Neural cell (in vitro differentiated cells): Measurements from ENCODE around the gene CIBAR2.

ENCODE experiments used
- EP300 ChIP-seq: fragments of 450-650 bp; conservative IDR thresholded peaks from 2 replicates; pipeline ENCODE4 v1.6.1; 2014; ENCODE audit warnings: antibody characterized with exemption, mild to moderate bottlenecking, moderate library complexity; ENCODE audit not compliant: poor library complexity, severe bottlenecking
- EZH2 ChIP-seq: fragments of 200-600, 300-800 bp; shearing (Covaris generic), sonication (generic); IDR thresholded peaks from 2 replicates; pipeline ENCODE4 v1.6.1; 2014; ENCODE audit warnings: antibody characterized with exemption, low read length, borderline replicate concordance, mild to moderate bottlenecking; ENCODE audit not compliant: insufficient read depth, poor library complexity, severe bottlenecking
- POLR2AphosphoS5 ChIP-seq: IDR thresholded peaks from 2 replicates; pipeline ENCODE4 v1.6.1; 2012
- RAD21 ChIP-seq: fragments of 450-650 bp; conservative IDR thresholded peaks from 2 replicates; pipeline ENCODE4 v1.6.1; 2014; ENCODE audit warnings: antibody characterized with exemption, mild to moderate bottlenecking, moderate library complexity
- TF ChIP-seq, protein P1 (sequence below): fragments of 450-650 bp; IDR thresholded peaks from 2 replicates; pipeline ENCODE4 v1.5.1; 2014; ENCODE audit warnings: antibody characterized with exemption, mild to moderate bottlenecking, moderate library complexity; ENCODE audit not compliant: poor library complexity, severe bottlenecking
- TF ChIP-seq, protein P2 (sequence below): IDR thresholded peaks from 2 replicates; pipeline ENCODE4 v1.6.1; 2012; ENCODE audit warnings: borderline replicate concordance

DNA sequence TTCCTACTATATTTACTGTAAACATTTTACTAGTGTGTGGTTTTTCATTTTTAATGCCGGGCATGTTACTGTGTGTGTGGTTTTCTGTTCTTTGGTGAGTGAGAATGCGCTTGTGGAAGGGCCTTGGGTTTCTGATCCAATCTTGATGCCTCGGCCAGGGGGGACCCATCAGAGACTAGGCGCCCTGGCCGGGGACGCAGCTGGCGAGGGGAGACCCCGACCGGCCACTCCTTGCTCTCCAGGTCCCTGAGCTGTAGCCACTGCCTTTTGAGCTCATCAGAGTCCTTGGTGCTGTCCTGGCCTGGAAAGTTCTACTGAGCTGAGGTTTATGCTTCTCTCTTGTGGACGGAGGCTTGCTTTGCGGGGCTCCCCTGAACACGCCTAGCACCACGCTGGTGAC, 47.2 kb downstream of the CIBAR2 start:
- TF ChIP-seq, protein P1, sequence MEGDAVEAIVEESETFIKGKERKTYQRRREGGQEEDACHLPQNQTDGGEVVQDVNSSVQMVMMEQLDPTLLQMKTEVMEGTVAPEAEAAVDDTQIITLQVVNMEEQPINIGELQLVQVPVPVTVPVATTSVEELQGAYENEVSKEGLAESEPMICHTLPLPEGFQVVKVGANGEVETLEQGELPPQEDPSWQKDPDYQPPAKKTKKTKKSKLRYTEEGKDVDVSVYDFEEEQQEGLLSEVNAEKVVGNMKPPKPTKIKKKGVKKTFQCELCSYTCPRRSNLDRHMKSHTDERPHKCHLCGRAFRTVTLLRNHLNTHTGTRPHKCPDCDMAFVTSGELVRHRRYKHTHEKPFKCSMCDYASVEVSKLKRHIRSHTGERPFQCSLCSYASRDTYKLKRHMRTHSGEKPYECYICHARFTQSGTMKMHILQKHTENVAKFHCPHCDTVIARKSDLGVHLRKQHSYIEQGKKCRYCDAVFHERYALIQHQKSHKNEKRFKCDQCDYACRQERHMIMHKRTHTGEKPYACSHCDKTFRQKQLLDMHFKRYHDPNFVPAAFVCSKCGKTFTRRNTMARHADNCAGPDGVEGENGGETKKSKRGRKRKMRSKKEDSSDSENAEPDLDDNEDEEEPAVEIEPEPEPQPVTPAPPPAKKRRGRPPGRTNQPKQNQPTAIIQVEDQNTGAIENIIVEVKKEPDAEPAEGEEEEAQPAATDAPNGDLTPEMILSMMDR = no peak
- TF ChIP-seq EP300 = no peak
- no peak for TF ChIP-seq EZH2
- no peak for TF ChIP-seq RAD21
- no peak for TF ChIP-seq POLR2AphosphoS5
- TF ChIP-seq, protein P2, sequence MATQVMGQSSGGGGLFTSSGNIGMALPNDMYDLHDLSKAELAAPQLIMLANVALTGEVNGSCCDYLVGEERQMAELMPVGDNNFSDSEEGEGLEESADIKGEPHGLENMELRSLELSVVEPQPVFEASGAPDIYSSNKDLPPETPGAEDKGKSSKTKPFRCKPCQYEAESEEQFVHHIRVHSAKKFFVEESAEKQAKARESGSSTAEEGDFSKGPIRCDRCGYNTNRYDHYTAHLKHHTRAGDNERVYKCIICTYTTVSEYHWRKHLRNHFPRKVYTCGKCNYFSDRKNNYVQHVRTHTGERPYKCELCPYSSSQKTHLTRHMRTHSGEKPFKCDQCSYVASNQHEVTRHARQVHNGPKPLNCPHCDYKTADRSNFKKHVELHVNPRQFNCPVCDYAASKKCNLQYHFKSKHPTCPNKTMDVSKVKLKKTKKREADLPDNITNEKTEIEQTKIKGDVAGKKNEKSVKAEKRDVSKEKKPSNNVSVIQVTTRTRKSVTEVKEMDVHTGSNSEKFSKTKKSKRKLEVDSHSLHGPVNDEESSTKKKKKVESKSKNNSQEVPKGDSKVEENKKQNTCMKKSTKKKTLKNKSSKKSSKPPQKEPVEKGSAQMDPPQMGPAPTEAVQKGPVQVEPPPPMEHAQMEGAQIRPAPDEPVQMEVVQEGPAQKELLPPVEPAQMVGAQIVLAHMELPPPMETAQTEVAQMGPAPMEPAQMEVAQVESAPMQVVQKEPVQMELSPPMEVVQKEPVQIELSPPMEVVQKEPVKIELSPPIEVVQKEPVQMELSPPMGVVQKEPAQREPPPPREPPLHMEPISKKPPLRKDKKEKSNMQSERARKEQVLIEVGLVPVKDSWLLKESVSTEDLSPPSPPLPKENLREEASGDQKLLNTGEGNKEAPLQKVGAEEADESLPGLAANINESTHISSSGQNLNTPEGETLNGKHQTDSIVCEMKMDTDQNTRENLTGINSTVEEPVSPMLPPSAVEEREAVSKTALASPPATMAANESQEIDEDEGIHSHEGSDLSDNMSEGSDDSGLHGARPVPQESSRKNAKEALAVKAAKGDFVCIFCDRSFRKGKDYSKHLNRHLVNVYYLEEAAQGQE = no peak
